COLO668 (cell line): Measurements from ENCODE around the gene PLA2G12A.
"Not testable (repeated sequence)": the region's sequence is repeated elsewhere in the genome, so short reads cannot be mapped to it uniquely, and the experiment has no call there.

Experiments used
- DNase-seq: peaks from one replicate; lab custom pipeline; 2025; ENCODE audit not compliant: unreplicated experiment; lab: John Stamatoyannopoulos, UW

Gene PLA2G12A

GRCh38 chr4:109682875-109683274 lies 47.0 kb downstream of the PLA2G12A start:
- no peak for DNase-seq

- DNase-seq: not testable (repeated sequence)
Observed at GRCh38 chr4:109678925-109679324, 50.9 kb downstream of the PLA2G12A start.

GRCh38 chr4:109678472-109678871 lies 51.4 kb downstream of the PLA2G12A start:
- not testable (repeated sequence) for DNase-seq

GRCh38 chr4:109676886-109677285 lies 53.0 kb downstream of the PLA2G12A start:
- DNase-seq: no peak

GRCh38 chr4:109675843-109676242 lies 54.0 kb downstream of the PLA2G12A start:
- no peak for DNase-seq

DNA sequence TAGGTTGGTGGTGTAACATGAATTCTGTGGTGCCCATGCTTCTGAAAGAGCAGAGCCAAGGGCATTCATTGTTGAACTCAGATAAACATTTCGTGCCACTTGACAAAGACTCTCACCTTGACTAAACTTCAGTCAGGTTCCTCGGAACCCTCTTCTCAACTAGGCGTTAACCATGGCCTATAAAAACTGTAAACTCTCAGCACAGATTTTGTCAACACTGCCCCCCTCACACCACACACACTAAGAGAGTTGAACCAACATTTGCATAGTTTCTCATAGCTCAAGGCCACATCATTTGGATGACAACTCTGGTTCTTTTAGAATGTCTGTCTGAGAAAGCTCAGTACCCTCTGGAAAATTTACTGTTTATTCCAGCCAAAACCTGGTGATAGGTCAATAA lies 54.7 kb downstream of the PLA2G12A start:
- DNase-seq: no peak

GRCh38 chr4:109673303-109673702 lies 56.6 kb downstream of the PLA2G12A start:
- no peak for DNase-seq

GRCh38 chr4:109672169-109672930 lies 57.5 kb downstream of the PLA2G12A start:
- DNase-seq: no peak

DNA sequence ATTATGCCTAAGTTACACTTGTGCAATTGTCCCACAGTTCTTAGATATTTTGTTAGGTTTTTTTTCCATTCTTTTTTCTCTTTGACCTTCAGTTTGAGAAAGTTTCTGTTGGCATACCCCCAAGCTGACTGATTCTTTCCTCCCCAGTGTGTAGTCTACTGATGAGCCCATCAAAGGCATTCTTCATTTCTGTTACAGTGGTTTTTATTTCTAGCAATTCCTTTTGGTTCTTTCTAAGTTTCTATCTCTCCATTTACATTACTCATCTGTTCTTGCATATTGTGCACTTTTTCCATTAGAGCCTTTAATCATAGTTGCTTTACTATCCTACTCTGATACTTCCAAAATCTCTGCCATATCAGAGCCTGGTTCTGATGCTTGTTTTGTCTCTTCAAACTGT lies 58.5 kb downstream of the PLA2G12A start:
- no peak for DNase-seq

DNA sequence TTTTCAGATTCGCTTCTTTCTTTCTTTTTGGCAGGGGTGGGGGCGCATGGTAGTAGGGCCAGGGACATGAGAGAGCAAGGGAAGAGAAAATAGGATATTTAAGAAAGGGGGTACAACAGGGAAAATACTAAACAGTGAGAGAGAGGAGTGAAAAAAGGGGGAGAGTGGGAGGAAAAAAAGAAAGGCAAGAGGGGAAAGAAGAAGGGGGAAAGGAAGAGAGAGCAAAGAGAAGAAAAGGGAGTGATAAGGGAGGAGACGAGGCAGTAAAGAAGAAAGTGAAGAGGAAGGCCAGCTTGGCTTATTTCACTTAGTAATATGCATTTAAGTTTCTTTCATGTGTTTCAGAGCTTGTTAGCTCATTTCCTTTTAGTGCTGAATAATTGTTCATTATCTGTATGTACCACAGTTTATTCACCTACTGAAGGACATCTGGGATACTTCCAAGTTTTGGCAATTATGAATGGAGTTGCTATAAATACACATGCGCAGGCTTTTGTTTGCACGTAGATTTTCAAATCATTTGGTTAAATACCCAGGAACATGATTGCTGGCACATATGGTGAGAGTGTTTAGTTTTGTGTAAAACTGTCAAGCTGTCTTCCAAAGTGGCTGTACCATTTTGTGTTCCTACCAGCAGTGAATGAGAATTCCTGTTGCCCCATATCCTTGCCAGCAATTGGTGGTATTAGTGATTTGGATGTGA lies 63.9 kb downstream of the PLA2G12A start:
- DNase-seq: no peak

DNA sequence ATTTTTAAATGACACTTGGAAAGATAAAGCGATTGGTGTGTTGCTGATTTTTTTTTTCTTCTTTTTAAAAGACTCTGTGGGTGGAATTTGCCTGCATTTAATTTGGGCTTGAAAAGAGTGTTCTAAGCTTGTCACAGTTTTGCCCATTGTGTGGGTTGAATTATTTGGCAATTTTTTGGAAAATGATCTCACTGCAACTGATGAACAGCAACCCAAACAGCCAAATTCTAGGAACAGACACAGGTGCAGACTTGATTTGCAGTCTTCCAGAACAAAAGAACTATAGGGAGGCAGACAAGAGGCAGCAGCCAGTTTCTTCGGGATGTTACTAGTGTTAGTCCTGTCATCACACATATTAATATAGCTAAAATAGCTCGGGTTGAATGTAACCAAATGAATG lies 67.1 kb downstream of the PLA2G12A start:
- DNase-seq: no peak

DNA sequence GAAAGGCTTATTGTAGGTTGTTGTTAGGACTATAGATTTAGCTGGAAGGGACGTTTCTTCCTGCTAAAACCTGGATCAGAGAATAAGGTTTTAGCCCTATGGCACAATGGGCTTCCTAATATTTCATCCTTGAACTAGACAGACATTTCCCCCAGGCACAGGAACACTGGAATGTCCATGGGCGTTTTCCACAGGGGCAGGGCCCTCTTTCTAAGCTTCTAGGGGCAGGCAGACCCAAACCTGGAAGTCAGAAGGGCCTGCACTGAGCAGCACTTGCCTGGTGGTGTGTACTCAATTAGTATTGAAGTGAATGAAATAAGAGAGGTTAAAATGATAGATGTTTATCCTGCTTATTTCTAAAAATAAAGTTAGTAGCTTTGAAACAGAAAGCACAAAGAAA lies 67.8 kb downstream of the PLA2G12A start:
- no peak for DNase-seq
